Hematopoietic multipotent progenitor cell treated with erythropoietin and hydrocortisone succinate and interleukin-3 and kit ligand, for 17 days (in vitro differentiated cells): ENCODE data around the gene NBEA.
"Not testable (repeated sequence)": the region's sequence is repeated elsewhere in the genome, so short reads cannot be mapped to it uniquely, and the experiment has no call there.

Experiments used
- DNase-seq: peaks from one replicate; pipeline ENCODE4 v3.0.0-alpha.2; 2015; ENCODE audit warnings: low spot score

The NBEA gene

GRCh38 chr13:35672611-35673010, 730.5 kb downstream of the NBEA start:
- DNase-seq, result no peak

DNA sequence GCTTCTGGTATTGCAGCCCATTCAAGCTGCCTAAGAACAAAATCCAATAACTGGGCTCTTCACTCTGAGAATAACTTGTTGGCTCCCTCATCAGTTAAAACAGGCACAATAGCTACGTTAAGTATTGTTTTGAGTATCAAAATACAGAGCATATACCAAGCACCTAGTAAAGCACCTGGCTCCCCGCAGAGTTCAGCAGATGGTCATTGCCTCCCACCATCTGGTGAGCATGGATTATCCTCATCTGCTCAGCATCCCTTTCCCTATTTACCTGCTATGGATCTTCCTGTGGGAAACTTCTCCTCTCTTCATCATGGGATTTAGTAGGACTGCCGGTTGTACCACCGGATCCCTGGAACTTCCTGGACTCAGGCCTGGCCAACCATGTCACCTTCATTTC, 733.6 kb downstream of the NBEA start:
- no peak for DNase-seq

DNA sequence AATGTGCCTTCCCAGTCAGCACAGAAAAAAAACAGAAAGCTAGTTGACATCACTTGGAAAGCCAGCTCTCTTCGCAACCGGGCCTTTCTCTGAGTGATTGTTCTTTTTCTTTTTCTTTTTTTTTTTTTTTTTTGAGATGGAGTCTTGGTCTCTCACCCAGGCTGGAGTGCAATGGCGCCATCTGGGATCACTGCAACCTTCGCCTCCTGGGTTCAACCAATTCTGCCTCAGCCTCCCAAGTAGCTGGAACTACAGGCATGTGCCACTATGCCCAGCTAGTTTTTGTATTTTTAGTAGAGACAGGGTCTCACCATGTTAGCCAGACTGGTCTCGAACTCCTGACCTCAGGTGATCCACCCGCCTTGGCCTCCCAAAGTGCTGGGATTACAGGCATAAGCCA, 735.8 kb downstream of the NBEA start:
- DNase-seq, result not testable (repeated sequence)

- DNase-seq, result no peak
Observed at GRCh38 chr13:35681685-35682084, 739.6 kb downstream of the NBEA start.

GRCh38 chr13:35684432-35684831, 742.4 kb downstream of the NBEA start:
- DNase-seq, result no peak

DNA sequence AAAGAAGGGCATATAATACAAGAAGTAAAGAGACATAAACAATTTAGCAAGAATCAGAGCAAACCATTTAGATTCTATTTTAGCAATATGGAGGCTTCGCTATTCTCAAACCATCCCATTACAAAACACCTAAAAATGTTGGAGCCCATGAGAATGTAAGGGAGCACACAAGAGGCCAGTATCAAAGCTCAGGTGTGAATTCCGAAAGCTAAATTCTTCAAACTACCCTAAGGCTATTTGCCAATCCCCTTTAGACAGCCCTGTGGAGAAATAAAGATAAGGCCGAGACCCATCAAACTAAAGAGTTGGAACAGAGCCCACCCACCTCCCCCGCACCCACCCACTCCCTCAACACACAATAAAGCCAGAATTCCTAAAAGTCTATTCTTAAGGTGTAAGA, 745.3 kb downstream of the NBEA start:
- no peak for DNase-seq

GRCh38 chr13:35690581-35691207, 748.6 kb downstream of the NBEA start:
- DNase-seq, result no peak

GRCh38 chr13:35693134-35693784, 751.2 kb downstream of the NBEA start:
- DNase-seq, result no peak

DNA sequence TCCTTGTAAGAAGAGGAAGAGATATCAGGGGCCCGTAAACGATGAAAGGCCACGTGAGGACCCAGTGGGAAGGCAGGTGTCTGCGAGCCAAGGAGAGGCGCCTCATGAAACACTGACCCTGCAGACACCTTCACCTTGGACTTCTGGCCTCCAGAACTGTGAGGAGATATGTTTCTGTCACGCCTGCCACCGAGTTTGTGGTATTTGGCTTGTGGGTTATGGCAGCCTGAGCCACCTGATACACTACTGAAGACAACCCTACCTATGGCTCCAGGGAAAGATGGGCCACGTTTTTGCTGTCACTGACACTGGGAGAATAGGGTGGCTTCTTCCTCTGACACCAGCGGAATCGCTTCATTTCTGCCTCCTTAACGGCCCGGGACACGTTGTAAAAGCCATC, 752.0 kb downstream of the NBEA start:
- DNase-seq, result no peak

DNA sequence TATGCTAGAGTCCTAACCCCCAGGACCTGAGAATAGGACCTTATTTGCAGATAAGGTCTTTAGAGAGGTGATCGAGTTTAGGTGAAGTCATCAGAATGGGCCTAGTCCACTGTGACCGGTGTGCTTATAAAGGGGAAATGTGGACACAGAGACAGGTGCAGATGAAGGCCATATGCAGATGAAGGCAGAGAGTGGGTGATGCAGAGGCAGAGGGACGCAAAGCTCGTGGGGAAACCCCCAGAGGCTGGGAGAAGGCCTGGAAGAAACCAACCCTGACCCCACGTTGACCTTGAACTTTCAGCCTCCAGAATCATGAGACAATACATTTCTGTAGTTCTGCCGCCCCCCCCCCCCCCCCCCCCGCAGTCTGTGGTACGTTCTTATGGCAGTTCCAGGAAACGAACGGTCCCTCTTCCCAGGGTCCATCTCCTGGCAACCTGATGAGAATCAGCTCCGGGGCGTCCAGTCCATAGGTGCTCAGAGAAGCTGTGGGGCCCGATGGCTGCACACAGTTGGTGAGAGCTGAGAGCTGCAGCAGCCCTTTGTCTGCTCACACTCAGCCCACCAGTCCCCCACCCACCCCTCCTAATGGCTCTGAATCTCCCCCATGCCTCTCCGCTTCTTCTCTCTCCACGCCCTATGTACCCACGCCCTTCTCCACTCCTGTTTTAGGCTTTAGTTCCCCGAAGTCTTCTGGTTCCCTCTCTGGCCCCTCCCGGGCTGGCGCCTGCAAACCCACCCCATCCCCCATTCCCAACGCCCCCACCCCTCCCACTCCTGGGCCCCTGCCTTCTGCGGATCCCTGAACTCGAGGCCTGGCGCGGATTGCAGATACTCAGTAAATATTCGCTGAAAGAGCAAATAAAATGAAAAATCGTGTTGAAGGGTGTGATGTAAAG, 752.7 kb downstream of the NBEA start:
- no peak for DNase-seq

DNA sequence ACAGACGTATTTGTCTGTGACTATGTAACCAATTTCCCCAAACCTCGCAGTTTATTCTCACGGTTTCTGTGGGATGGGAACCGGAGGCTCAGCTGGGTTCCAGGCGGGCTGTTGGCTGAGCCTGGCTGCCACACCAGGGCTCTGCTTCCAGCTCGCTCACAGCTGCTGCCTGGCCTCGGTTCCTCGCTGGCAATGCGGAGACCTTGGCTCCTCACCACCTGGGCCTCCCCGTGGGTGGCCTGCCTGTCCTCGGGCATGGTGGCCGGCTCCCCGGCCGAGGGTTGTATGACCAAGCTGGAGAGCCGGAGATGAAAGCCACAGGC, 753.3 kb downstream of the NBEA start:
- no peak for DNase-seq

- DNase-seq, result no peak
Observed at GRCh38 chr13:35697186-35697730, 755.2 kb downstream of the NBEA start.

GRCh38 chr13:35698911-35699576, 757.0 kb downstream of the NBEA start:
- no peak for DNase-seq

DNA sequence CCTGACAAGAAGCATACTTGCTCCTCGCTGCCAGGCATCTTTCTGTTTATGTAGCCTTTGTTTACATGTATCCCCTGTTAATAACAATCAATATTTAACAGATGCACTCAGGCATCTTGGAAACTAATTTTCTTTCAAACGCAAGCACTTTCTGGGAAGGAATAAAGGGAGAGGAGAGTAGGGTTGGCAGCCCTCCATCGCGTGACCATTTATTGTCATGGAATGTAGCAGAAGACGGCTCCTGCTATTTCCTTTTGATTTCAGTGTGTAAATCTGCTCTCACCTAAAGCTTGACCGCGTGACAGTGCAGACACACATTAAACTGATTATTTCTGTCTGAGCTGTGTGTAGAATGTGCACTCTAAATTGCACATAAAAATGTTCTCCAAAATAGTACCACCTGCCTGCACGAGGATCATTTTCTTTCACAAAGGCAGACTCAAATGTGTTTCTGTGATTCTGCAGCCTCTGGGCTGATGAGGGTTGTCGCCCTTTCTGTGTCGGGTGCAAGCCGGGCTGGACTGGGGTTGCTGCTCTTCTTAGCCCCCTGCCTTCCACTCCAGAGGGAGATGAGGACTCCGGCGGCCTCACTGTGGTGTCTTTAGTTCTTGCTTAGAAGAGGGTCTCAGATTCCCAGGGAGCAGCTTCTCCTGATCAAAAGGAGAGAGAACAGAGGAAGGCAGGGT, 757.9 kb downstream of the NBEA start:
- DNase-seq, result no peak

DNA sequence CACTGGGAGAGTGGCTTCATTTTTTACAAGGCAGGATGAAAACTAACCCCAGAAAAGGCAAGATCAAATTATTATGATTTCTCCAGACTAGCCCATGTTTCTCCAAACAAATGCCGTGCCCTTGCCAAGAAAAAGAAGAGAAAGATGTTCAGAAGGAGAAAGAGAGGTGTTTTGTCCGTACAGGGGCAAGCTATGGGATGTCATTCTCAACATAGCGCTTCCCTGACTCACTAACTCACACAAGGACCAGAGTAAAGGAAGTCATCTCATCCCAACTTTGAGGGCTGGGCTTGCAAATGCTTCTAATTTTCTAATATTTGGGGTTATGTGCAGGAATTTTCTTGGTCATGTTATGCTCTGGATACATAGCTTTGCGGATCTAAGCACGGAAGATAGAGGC, 758.6 kb downstream of the NBEA start:
- no peak for DNase-seq

DNA sequence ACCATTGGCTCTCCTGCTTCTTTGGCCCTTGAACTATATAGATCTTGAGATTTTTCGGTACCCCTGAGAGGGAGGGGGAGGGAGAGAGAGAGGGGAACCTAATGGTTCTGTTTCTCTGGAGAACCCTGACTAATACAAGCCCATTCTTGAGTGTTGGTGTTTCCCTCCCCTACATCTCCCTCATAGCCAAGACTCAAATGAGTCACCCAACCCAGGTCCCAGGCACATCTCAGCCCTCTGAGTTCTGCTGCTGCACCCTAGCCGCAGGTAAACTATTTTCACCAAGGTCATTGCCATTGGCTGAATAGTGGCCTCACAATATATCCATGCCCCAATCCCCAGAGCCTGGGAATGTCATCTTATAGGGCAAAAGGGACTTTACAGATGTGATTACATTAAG, 760.2 kb downstream of the NBEA start:
- DNase-seq, result no peak

DNA sequence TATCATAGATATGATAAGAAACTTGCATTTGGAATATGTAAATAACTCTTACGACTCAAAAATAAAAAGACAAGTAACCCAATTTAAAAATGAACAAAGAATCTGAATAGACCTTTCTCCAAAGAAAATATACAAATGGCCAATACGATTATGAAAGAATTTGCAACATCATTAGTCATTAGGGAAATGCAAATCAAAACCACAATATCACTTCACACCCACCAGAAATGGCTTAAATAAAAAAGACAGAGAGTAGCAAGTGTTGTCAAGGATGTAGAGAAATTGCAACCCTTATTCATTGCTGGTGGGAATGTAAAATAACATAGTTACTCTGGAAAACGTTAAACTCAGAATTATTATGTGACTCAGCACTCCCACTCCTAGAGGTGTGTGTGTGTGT, 761.0 kb downstream of the NBEA start:
- DNase-seq, result no peak

DNA sequence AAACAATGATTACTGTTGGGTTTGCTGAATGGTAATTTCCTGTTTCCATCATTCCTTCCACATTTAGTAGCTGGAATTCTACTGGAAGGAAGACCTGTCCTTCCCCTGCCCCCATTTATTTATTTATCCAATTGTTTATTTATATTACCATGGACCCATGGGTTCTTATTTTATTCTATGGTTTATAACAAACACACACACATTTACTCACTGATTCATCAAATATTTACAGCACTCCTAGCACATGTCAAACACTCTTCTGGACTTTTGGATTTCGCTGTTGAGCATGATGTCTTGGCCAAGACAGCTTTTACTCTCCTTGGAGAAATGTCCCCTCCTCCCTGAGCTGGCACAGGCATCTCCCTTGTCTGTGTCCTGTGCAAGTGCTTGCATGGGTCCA, 762.3 kb downstream of the NBEA start:
- no peak for DNase-seq

DNA sequence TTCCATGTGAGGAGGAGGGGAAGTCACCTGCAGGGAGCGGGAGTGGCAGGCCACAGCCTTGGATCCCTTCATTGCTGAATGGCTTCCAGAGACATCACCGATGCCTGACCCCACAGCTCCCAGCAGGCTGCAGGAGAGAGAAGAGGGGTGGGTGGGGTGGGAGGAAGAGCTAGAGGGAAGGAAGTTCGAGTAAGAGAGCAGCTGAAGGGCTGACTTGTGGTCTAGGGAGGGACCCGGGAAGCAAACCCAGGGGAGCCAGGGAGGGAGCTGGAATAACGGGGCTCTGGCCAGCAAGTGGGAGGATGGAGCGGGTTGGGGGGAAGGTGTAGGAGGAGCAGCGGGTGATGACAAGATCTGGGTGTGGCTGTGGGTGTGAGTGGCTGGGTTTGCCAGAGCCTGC, 764.2 kb downstream of the NBEA start:
- no peak for DNase-seq

GRCh38 chr13:35706721-35707120, 764.7 kb downstream of the NBEA start:
- no peak for DNase-seq

DNA sequence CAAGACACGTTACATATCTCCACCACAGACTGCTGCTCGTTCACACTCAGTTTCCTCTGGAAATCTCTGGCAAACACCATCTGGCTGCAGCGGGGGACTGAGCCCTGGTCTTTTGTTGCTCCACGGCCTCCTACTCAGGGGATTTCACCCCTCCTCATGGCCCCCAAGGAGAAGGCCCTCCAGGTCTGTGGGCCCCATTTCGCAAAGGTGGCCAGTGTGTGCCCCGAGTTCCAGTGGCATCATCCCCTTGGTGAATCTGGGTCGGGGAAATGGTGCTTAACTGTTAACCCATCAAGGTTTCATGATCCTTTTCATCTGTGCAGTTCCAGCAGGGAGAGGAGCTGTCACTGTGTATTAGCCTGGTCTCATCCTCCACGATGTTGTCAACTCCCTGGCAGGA, 769.8 kb downstream of the NBEA start:
- no peak for DNase-seq
